ENCODE results near the gene GCLM.

GRCh38 chr1:93919780-93920179 is 10.6 kb upstream of the GCLM start:
- TF ChIP-seq POLR2AphosphoS5 (IDR thresholded peaks at IDR 0.05; ENCODE audit: low read depth, low read length), result no peak
- no peak for TF ChIP-seq POLR2A (IDR thresholded peaks at IDR 0.05; ENCODE audit: low read depth, low read length)
- no peak for TF ChIP-seq TAF1 (IDR thresholded peaks at IDR 0.05; ENCODE audit: low read depth, low read length)
- no peak for TF ChIP-seq SPI1 (IDR thresholded peaks at IDR 0.05; ENCODE audit: low read depth, low read length)
- TF ChIP-seq POU2F2 (IDR thresholded peaks at IDR 0.05; ENCODE audit: low read depth, low read length), result no peak
- no peak for TF ChIP-seq PAX5 (IDR thresholded peaks at IDR 0.05; ENCODE audit: insufficient read depth, low read length, severe bottlenecking)

Measured in GM12891 (cell line).